NCI-H446 (cell line): ENCODE measurements around the gene RETNLB.
A peak's percentile ranks its signal among the peaks of the same experiment; 100 is the strongest.

Source experiments
- DNase-seq, 2 experiments: peaks; one replicate each; lab custom pipeline; 2025; lab: John Stamatoyannopoulos, UW

The RETNLB gene

GRCh38 chr3:108757404-108757982, at the start of gene RETNLB:
Gene RETNLB (minus strand): TSS chr3:108757410. CDS start chr3:108757185, 225 bp downstream.
- peak in 1 of 2 experiments; percentile 3 for DNase-seq

GRCh38 chr3:108806316-108806715, 49.1 kb upstream of the RETNLB start:
- DNase-seq: no peak

- DNase-seq: no peak
These were observed 47.8 kb upstream of the RETNLB start for GRCh38 chr3:108804966-108805365.

- DNase-seq: no peak
These were observed 47.2 kb upstream of the RETNLB start for GRCh38 chr3:108804437-108804836.

GRCh38 chr3:108791473-108791872, 34.3 kb upstream of the RETNLB start:
- DNase-seq: no peak

GRCh38 chr3:108780235-108780634, 23.0 kb upstream of the RETNLB start:
- no peak for DNase-seq

- no peak for DNase-seq
These were observed 22.3 kb upstream of the RETNLB start for GRCh38 chr3:108779496-108779895.

GRCh38 chr3:108775649-108776048, 18.4 kb upstream of the RETNLB start:
- DNase-seq: no peak

- no peak for DNase-seq
These were observed 10.0 kb upstream of the RETNLB start for GRCh38 chr3:108767253-108767652.

GRCh38 chr3:108755686-108756085, 1.5 kb downstream of the RETNLB start:
- DNase-seq: no peak

GRCh38 chr3:108744762-108745161, 12.4 kb downstream of the RETNLB start:
- DNase-seq: no peak

- no peak for DNase-seq
These were observed 14.3 kb downstream of the RETNLB start for GRCh38 chr3:108742929-108743328.

GRCh38 chr3:108736821-108737220, 20.4 kb downstream of the RETNLB start:
- no peak for DNase-seq

- no peak for DNase-seq
These were observed 28.3 kb downstream of the RETNLB start for GRCh38 chr3:108728934-108729333.

- DNase-seq: no peak
These were observed 29.1 kb downstream of the RETNLB start for GRCh38 chr3:108728105-108728504.

- no peak for DNase-seq
These were observed 33.1 kb downstream of the RETNLB start for GRCh38 chr3:108724101-108724500.

- DNase-seq: no peak
These were observed 34.5 kb downstream of the RETNLB start for GRCh38 chr3:108722724-108723123.

GRCh38 chr3:108719178-108719806, 37.9 kb downstream of the RETNLB start:
- no peak for DNase-seq

GRCh38 chr3:108718454-108718853, 38.8 kb downstream of the RETNLB start:
- DNase-seq: no peak

GRCh38 chr3:108713816-108714215, 43.4 kb downstream of the RETNLB start:
- DNase-seq: no peak

GRCh38 chr3:108713009-108713516, 44.1 kb downstream of the RETNLB start:
- DNase-seq: no peak
